Endothelial cell of umbilical vein (primary cell): ENCODE results near the gene COL17A1.

ENCODE experiments used
- CTCF ChIP-seq, 2 donors: IDR thresholded peaks; 1 replicate in 1 of 2; 2 replicates in 1 of 2; pipeline ENCODE4 v1.5.1; 2011; ENCODE audit warnings: low read length in 2 of 2, mild to moderate bottlenecking in 2 of 2, moderate library complexity in 2 of 2, control low read depth in 1 of 2, inconsistent platforms in 1 of 2, low read depth in 1 of 2; ENCODE audit not compliant: insufficient read depth in 1 of 2; ENCODE audit errors: extremely low read depth in 1 of 2
- EZH2 ChIP-seq: IDR thresholded peaks from 2 replicates; pipeline ENCODE4 v1.6.1; 2012; ENCODE audit warnings: borderline replicate concordance, low read depth, mild to moderate bottlenecking, moderate library complexity, low read length, inconsistent platforms; ENCODE audit not compliant: severe bottlenecking
- MAX ChIP-seq: IDR thresholded peaks from 2 replicates; pipeline ENCODE4 v1.6.1; 2011; ENCODE audit not compliant: insufficient read depth, insufficient read length
- POLR2A ChIP-seq: IDR thresholded peaks from 2 replicates; pipeline ENCODE4 v1.6.1; 2012; ENCODE audit warnings: low read depth, mild to moderate bottlenecking, control low read depth, low read length
- POLR2AphosphoS5 ChIP-seq: IDR thresholded peaks from 2 replicates; pipeline ENCODE4 v1.6.1; 2012; ENCODE audit warnings: low read depth, mild to moderate bottlenecking, control low read depth, low read length, moderate library complexity; ENCODE audit not compliant: insufficient read depth

GRCh38 chr10:104031631-104032030 is 54.0 kb downstream of the COL17A1 start:
- TF ChIP-seq CTCF (IDR thresholded peaks at IDR 0.05; ENCODE audit: extremely low read depth in 1 of 2, insufficient read depth in 1 of 2, low read depth in 1 of 2, low read length in 2 of 2) (no peak), POLR2A (no peak), EZH2 (no peak), MAX (no peak), POLR2AphosphoS5 (no peak)
